HL-60 (cell line): ENCODE measurements around the gene ZNF829.

Experiments used
- REST ChIP-seq: IDR thresholded peaks from 2 replicates; pipeline ENCODE4 v1.6.1; 2012; ENCODE audit warnings: low read depth; ENCODE audit not compliant: insufficient replicate concordance
- TF ChIP-seq, protein P1 (sequence below): IDR thresholded peaks from one replicate; pipeline ENCODE4 v1.5.1; 2011; ENCODE audit warnings: low read length, control low read depth, inconsistent platforms; ENCODE audit not compliant: insufficient read depth

DNA sequence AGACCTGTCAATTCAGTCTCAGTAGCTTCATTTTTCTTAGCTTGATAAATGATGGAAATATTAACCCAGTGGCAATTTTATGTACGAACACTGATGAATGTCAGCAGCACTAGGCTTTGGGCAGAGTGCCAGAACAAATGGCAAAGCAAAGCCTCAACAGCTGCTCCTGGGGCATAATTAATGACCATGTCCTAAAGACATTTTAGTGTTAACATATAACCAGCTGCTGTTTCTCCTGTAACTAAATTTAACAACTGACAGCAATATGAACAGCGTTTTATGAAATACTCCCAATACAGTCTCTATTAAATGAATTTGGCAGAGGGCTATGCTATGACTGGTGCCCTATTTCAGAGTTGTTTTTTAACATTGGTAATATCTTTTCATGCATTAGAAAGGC is 47.2 kb upstream of the ZNF829 start:
- TF ChIP-seq, protein P1, sequence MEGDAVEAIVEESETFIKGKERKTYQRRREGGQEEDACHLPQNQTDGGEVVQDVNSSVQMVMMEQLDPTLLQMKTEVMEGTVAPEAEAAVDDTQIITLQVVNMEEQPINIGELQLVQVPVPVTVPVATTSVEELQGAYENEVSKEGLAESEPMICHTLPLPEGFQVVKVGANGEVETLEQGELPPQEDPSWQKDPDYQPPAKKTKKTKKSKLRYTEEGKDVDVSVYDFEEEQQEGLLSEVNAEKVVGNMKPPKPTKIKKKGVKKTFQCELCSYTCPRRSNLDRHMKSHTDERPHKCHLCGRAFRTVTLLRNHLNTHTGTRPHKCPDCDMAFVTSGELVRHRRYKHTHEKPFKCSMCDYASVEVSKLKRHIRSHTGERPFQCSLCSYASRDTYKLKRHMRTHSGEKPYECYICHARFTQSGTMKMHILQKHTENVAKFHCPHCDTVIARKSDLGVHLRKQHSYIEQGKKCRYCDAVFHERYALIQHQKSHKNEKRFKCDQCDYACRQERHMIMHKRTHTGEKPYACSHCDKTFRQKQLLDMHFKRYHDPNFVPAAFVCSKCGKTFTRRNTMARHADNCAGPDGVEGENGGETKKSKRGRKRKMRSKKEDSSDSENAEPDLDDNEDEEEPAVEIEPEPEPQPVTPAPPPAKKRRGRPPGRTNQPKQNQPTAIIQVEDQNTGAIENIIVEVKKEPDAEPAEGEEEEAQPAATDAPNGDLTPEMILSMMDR, result no peak
- no peak for TF ChIP-seq REST
